ENCODE data around the gene TSPEAR. TPM values are rescaled to one million over a fixed set of nuclear protein-coding genes. Genes with fewer than 3 reads are reported as not detected.
"Not testable (repeated sequence)": the region's sequence is repeated elsewhere in the genome, so short reads cannot be mapped to it uniquely, and the experiment has no call there.

TSPEAR gene
- total RNA-seq, 1 experiment from 2014 or later, result 2.1 TPM

DNA sequence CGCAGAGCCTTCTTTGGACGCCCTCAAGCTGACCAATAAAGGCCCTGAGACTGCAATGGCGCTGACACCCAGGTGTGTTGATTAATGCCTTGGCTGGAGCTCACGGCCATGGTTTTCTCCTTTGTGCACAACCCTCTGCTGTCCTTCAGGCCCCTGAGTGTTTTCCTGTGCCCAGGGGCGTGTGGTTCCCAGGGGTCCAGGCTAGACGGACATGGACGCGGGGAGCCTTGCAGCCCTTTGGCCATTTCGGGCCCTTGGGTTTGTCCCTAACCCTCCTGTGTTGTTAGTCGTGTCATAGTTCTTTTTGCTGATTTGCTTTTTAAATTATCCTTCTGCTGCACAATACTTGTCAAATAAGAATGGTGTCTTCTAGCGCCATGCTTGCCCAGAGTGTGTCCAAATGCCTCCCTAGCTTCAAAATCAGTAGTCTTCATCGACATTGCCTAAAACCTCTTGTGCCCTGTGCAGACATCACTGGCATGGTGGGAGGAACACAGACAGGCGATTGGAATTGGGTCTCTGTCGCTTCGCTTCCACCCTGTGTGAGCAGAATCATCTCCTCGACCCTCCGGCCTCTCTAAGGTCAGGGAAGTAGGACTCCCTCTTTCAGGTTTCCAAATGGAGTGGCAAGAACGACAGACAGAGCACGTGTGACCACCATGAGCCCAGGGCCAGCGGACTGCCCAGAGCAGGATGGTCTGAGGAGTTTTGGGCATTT lies 135.9 kb downstream of the TSPEAR start (continued):
- TF ChIP-seq, protein P1, sequence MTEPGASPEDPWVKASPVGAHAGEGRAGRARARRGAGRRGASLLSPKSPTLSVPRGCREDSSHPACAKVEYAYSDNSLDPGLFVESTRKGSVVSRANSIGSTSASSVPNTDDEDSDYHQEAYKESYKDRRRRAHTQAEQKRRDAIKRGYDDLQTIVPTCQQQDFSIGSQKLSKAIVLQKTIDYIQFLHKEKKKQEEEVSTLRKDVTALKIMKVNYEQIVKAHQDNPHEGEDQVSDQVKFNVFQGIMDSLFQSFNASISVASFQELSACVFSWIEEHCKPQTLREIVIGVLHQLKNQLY (CRISPR knock-in tag; IDR thresholded peaks at IDR 0.05), result no peak
- TF ChIP-seq FOXK1 (CRISPR knock-in tag; IDR thresholded peaks at IDR 0.05), result no peak
- TF ChIP-seq, protein P2, sequence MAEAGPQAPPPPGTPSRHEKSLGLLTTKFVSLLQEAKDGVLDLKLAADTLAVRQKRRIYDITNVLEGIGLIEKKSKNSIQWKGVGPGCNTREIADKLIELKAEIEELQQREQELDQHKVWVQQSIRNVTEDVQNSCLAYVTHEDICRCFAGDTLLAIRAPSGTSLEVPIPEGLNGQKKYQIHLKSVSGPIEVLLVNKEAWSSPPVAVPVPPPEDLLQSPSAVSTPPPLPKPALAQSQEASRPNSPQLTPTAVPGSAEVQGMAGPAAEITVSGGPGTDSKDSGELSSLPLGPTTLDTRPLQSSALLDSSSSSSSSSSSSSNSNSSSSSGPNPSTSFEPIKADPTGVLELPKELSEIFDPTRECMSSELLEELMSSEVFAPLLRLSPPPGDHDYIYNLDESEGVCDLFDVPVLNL (CRISPR knock-in tag; IDR thresholded peaks at IDR 0.05; ENCODE audit: borderline replicate concordance, low read depth), result no peak
- no peak for TF ChIP-seq TEAD4 (CRISPR knock-in tag; IDR thresholded peaks at IDR 0.05)
- no peak for TF ChIP-seq ZNF263 (CRISPR knock-in tag; IDR thresholded peaks at IDR 0.05; ENCODE audit: low read depth)
- no peak for TF ChIP-seq FOXJ3 (CRISPR knock-in tag; IDR thresholded peaks at IDR 0.05; ENCODE audit: borderline replicate concordance)
- TF ChIP-seq, protein P3, sequence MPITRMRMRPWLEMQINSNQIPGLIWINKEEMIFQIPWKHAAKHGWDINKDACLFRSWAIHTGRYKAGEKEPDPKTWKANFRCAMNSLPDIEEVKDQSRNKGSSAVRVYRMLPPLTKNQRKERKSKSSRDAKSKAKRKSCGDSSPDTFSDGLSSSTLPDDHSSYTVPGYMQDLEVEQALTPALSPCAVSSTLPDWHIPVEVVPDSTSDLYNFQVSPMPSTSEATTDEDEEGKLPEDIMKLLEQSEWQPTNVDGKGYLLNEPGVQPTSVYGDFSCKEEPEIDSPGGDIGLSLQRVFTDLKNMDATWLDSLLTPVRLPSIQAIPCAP (CRISPR knock-in tag; IDR thresholded peaks at IDR 0.05), result no peak
- TF ChIP-seq GABPB1 (CRISPR knock-in tag; IDR thresholded peaks at IDR 0.05), result no peak

DNA sequence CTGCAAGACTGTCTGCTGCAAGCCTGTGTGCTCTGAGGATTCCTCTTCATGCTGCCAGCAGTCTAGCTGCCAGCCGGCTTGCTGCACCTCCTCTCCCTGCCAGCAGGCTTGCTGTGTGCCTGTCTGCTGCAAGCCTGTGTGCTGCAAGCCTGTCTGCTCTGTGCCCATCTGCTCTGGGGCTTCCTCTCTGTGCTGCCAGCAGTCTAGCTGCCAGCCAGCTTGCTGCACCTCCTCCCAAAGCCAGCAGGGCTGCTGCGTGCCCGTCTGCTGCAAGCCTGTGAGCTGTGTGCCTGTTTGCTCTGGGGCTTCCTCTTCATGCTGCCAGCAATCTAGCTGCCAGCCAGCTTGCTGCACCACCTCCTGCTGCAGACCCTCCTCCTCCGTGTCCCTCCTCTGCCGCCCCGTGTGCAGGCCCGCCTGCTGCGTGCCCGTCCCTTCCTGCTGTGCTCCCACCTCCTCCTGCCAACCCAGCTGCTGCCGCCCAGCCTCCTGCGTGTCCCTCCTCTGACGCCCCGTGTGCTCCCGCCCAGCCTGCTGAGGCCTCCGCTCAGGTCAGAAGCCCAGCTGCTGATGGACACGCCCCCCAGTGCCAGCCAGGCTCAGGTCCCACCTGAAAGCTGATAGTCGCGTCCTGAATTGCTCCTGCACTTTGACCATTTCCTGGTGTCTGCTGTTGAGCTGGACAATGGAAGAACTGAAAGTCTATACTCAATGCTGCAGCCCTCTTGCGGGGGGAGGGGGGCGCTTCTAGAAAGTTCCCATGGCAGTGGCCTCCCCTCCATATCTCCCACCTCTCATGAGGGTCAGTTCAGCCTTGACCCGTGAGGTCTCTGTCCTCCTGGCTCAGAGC lies 136.7 kb downstream of the TSPEAR start:
- Mint-ChIP-seq H3K9me3 (peaks cover 41% of the 10 kb centered on the region), H3K36me3 (peaks cover 32% of the 10 kb centered on the region), H3K27ac (no peak overlapping the region), H3K4me1 (peaks cover 11% of the 10 kb centered on the region), H3K27me3 (ENCODE audit: low read depth) (peaks cover 6% of the 10 kb centered on the region), H3K4me3 (no peak overlapping the region; the same call in 1 of the 2 replicates)
- ChIA-PET POLR2A (no interaction called here), CTCF (interaction anchor here (0.7 to 2.1 kb wide), 6 partner anchors 64 to 219 kb away, joined by 3 to 8 read pairs (median 4); no protein-coding TSS in a partner anchor)
- ATAC-seq (peak; percentile 60), DNase-seq (ENCODE audit: low spot score) (no peak)
- TF ChIP-seq ZNF317 (CRISPR knock-in tag; IDR thresholded peaks at IDR 0.05; ENCODE audit: borderline replicate concordance, low read depth) (peak; percentile 82), ETV6 (CRISPR knock-in tag; IDR thresholded peaks at IDR 0.05) (no peak)

DNA sequence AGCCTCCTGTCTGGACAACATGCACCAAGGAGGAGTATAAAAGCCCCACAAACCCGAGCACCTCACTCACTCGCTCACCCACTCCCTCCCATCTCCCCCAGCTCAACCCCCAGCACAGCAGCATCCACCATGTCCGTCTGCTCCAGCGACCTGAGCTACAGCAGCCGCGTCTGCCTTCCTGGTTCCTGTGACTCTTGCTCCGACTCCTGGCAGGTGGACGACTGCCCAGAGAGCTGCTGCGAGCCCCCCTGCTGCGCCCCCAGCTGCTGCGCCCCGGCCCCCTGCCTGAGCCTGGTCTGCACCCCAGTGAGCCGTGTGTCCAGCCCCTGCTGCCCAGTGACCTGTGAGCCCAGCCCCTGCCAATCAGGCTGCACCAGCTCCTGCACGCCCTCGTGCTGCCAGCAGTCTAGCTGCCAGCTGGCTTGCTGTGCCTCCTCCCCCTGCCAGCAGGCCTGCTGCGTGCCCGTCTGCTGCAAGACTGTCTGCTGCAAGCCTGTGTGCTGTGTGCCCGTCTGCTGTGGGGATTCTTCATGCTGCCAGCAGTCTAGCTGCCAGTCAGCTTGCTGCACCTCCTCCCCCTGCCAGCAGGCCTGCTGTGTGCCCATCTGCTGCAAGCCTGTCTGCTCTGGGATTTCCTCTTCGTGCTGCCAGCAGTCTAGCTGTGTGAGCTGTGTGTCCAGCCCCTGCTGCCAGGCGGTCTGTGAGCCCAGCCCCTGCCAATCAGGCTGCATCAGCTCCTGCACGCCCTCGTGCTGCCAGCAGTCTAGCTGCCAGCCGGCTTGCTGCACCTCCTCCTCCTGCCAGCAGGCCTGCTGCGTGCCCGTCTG lies 137.5 kb downstream of the TSPEAR start, which contains the start of gene KRTAP10-4:
Gene KRTAP10-4, plus strand, starts transcription at position 100 of the 827 bp plus-strand sequence. Its CDS starts 30 bp downstream, at position 130.
- H3K27me3 Mint-ChIP-seq (ENCODE audit: low read depth); POLR2A ChIA-PET; H3K4me3 Mint-ChIP-seq; DNase-seq (ENCODE audit: low spot score); H3K27ac Mint-ChIP-seq; ATAC-seq: not testable (repeated sequence)
- Mint-ChIP-seq H3K4me1 (peaks cover 11% of the 10 kb centered on the region), H3K9me3 (peaks cover 41% of the 10 kb centered on the region), H3K36me3 (peaks cover 32% of the 10 kb centered on the region)
- CTCF ChIA-PET, result interaction anchor here (1.0 to 2.1 kb wide), 5 partner anchors 63 to 220 kb away, joined by 3 to 8 read pairs (median 5); no protein-coding TSS in a partner anchor

DNA sequence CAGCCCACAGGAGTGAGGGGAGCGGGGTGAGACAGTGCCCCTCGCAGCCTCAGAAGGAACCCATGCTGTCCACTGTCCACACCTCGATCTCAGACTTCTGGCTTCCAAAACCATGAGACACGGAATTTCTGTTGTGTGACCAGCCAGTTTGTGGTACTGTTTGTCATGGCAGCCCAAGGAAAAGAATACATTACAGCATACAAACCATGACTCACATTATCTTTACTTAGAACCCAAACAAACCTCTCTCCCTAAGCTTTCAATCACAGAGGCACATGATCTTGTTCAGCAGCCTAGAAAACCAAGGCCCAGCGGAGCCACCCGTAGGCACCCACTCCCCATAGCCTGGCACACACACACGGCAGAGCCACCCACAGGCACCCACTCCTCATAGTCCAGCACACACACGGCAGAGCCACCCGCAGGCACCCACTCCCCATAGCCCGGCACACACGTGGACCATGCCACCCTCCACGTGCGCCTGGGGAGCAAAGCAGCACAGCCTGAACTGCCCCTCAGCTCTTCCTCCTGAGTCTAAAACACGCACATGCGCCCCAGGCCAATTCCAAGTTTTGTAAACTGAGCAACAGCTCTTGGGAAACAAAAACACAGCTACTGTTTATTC lies 138.3 kb downstream of the TSPEAR start:
- CTCF ChIA-PET, result interaction anchor here (1.3 kb wide), 1 partner anchor 220 kb away, joined by 4 read pairs; no protein-coding TSS in a partner anchor
- ATAC-seq, result no peak
- Mint-ChIP-seq H3K4me3 (no peak overlapping the region), H3K36me3 (peaks cover 31% of the 10 kb centered on the region), H3K27ac (no peak overlapping the region), H3K4me1 (peaks cover 11% of the 10 kb centered on the region), H3K27me3 (ENCODE audit: low read depth) (peaks cover 6% of the 10 kb centered on the region), H3K9me3 (peaks cover 39% of the 10 kb centered on the region)
- no peak for DNase-seq (ENCODE audit: low spot score)
- POLR2A ChIA-PET, result no interaction called here
- TF ChIP-seq GTF2I (CRISPR knock-in tag; conservative IDR thresholded peaks at IDR 0.05), result no peak
- no peak for TF ChIP-seq JAZF1 (CRISPR knock-in tag; IDR thresholded peaks at IDR 0.05)
- TF ChIP-seq, protein P4, sequence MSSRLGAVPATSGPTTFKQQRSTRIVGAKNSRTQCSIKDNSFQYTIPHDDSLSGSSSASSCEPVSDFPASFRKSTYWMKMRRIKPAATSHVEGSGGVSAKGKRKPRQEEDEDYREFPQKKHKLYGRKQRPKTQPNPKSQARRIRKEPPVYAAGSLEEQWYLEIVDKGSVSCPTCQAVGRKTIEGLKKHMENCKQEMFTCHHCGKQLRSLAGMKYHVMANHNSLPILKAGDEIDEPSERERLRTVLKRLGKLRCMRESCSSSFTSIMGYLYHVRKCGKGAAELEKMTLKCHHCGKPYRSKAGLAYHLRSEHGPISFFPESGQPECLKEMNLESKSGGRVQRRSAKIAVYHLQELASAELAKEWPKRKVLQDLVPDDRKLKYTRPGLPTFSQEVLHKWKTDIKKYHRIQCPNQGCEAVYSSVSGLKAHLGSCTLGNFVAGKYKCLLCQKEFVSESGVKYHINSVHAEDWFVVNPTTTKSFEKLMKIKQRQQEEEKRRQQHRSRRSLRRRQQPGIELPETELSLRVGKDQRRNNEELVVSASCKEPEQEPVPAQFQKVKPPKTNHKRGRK (CRISPR knock-in tag; IDR thresholded peaks at IDR 0.05; ENCODE audit: borderline replicate concordance), result no peak
- TF ChIP-seq, protein P5, sequence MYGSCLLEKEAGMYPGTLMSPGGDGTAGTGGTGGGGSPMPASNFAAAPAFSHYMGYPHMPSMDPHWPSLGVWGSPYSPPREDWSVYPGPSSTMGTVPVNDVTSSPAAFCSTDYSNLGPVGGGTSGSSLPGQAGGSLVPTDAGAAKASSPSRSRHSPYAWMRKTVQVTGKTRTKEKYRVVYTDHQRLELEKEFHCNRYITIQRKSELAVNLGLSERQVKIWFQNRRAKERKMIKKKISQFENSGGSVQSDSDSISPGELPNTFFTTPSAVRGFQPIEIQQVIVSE (CRISPR knock-in tag; IDR thresholded peaks at IDR 0.05; ENCODE audit: borderline replicate concordance), result no peak
- TF ChIP-seq, protein P6, sequence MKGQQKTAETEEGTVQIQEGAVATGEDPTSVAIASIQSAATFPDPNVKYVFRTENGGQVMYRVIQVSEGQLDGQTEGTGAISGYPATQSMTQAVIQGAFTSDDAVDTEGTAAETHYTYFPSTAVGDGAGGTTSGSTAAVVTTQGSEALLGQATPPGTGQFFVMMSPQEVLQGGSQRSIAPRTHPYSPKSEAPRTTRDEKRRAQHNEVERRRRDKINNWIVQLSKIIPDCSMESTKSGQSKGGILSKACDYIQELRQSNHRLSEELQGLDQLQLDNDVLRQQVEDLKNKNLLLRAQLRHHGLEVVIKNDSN (CRISPR knock-in tag; IDR thresholded peaks at IDR 0.05), result no peak
- no peak for TF ChIP-seq ZNF219 (CRISPR knock-in tag; IDR thresholded peaks at IDR 0.05; ENCODE audit: borderline replicate concordance)
- TF ChIP-seq, protein P7, sequence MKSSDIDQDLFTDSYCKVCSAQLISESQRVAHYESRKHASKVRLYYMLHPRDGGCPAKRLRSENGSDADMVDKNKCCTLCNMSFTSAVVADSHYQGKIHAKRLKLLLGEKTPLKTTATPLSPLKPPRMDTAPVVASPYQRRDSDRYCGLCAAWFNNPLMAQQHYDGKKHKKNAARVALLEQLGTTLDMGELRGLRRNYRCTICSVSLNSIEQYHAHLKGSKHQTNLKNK (CRISPR knock-in tag; IDR thresholded peaks at IDR 0.05), result no peak
- TF ChIP-seq ZNF138 (CRISPR knock-in tag; conservative IDR thresholded peaks at IDR 0.05), result no peak
